Omental fat pad (tissue), 4 donors: ENCODE measurements around the gene LMAN1. TPM values are rescaled to one million over a fixed set of nuclear protein-coding genes. Genes with fewer than 3 reads are reported as not detected.

Experiments
- ATAC-seq: fragments of 150-250 bp; one replicate; pipeline ENCODE4 v1.9.1; 2016; ENCODE audit warnings: mild to moderate bottlenecking, moderate library complexity; ENCODE audit not compliant: low FRiP score
- DNase-seq: peaks from one replicate; pipeline ENCODE4 v3.0.0-alpha.2; 2019; ENCODE audit warnings: low spot score
- CTCF ChIP-seq, 3 donors: fragments of 450-650 bp; IDR thresholded peaks; one replicate each; pipeline ENCODE4 v1.5.1; 2016 to 2017; ENCODE audit warnings: antibody characterized with exemption in 3 of 3, mild to moderate bottlenecking in 3 of 3, moderate library complexity in 2 of 3
- total RNA-seq, 4 donors: library from RNA; depleted of rRNA; stranded (reverse); fragments of >200 nt; gene quantifications; one replicate each; pipeline ENCODE4 v1.1.0, GENCODE V29; 2016

Gene LMAN1
- total RNA-seq, 4 donors from 2014 or later = 78.7 to 100 (median 95.0) TPM

- ATAC-seq (no peak), DNase-seq (no peak)
- TF ChIP-seq CTCF (IDR thresholded peaks at IDR 0.05) = no peak
Observed at GRCh38 chr18:59380706-59381105, 21.6 kb upstream of the LMAN1 start.

GRCh38 chr18:59379772-59380522 lies 20.9 kb upstream of the LMAN1 start:
- DNase-seq (no peak), ATAC-seq (no peak)
- TF ChIP-seq CTCF (IDR thresholded peaks at IDR 0.05) = no peak

GRCh38 chr18:59377613-59378337 lies 18.7 kb upstream of the LMAN1 start:
- DNase-seq (no peak), ATAC-seq (no peak)
- TF ChIP-seq CTCF (IDR thresholded peaks at IDR 0.05) = no peak

GRCh38 chr18:59376351-59376935 lies 17.4 kb upstream of the LMAN1 start:
- TF ChIP-seq CTCF (IDR thresholded peaks at IDR 0.05) = no peak
- no peak for ATAC-seq
- no peak for DNase-seq

GRCh38 chr18:59374128-59374527 lies 15.1 kb upstream of the LMAN1 start:
- no peak for ATAC-seq
- no peak for TF ChIP-seq CTCF (IDR thresholded peaks at IDR 0.05)

GRCh38 chr18:59372975-59373374 lies 13.9 kb upstream of the LMAN1 start:
- DNase-seq (no peak), ATAC-seq (no peak)
- TF ChIP-seq CTCF (IDR thresholded peaks at IDR 0.05) = no peak

More at GRCh38 chr18:59374128-59374527, 15.1 kb upstream of the LMAN1 start:
- no peak for DNase-seq
